Measurements from ENCODE around the gene NAA40. TPM values are rescaled to one million over a fixed set of nuclear protein-coding genes. Genes with fewer than 3 reads are reported as not detected.

The NAA40 gene
- total RNA-seq, 1 donor from 2014 or later: 21.2 TPM

- Mint-ChIP-seq H3K9me3 (ENCODE audit: unreplicated experiment) (no peaks in the 10 kb centered on the region), H3K27me3 (ENCODE audit: low read depth, unreplicated experiment) (no peaks in the 10 kb centered on the region), H3K4me3 (ENCODE audit: unreplicated experiment) (no peak overlapping the region), H3K36me3 (ENCODE audit: low read depth, unreplicated experiment) (peaks cover 7% of the 10 kb centered on the region), H3K27ac (ENCODE audit: unreplicated experiment) (no peak overlapping the region), H3K4me1 (ENCODE audit: low read depth, unreplicated experiment) (peaks cover 6% of the 10 kb centered on the region)
- no peaks in the 10 kb centered on the region for H3K27me3 ChIP-seq (ENCODE audit: insufficient read depth, low read length)
- DNase-seq (ENCODE audit: low read depth) (no peak), FAIRE-seq (no peak)
- H3K79me2 ChIP-seq (ENCODE audit: insufficient read depth, low read length): no peaks in the 10 kb centered on the region
- no peaks in the 10 kb centered on the region for H3K9me3 ChIP-seq (ENCODE audit: insufficient read depth, low read depth, low read length)
- no peak overlapping the region for H2AFZ ChIP-seq (ENCODE audit: low read depth, low read length)
- H3K9ac ChIP-seq (ENCODE audit: low read length): no peak overlapping the region
- H3K4me2 ChIP-seq (ENCODE audit: low read length): no peak overlapping the region
- H4K20me1 ChIP-seq (ENCODE audit: insufficient read depth, low read length): peaks cover 19% of the 10 kb centered on the region
- no peak overlapping the region for H3K4me3 ChIP-seq (ENCODE audit: insufficient read depth, low read depth, low read length)
- H3K27ac ChIP-seq (ENCODE audit: low read depth, low read length): no peak overlapping the region
- TF ChIP-seq, protein P1, sequence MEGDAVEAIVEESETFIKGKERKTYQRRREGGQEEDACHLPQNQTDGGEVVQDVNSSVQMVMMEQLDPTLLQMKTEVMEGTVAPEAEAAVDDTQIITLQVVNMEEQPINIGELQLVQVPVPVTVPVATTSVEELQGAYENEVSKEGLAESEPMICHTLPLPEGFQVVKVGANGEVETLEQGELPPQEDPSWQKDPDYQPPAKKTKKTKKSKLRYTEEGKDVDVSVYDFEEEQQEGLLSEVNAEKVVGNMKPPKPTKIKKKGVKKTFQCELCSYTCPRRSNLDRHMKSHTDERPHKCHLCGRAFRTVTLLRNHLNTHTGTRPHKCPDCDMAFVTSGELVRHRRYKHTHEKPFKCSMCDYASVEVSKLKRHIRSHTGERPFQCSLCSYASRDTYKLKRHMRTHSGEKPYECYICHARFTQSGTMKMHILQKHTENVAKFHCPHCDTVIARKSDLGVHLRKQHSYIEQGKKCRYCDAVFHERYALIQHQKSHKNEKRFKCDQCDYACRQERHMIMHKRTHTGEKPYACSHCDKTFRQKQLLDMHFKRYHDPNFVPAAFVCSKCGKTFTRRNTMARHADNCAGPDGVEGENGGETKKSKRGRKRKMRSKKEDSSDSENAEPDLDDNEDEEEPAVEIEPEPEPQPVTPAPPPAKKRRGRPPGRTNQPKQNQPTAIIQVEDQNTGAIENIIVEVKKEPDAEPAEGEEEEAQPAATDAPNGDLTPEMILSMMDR (IDR thresholded peaks at IDR 0.05; ENCODE audit: insufficient read depth, low read depth, low read length): no peak
- H3K4me1 ChIP-seq (ENCODE audit: insufficient read depth, low read length): no peaks in the 10 kb centered on the region
- no peaks in the 10 kb centered on the region for H3K36me3 ChIP-seq (ENCODE audit: insufficient read depth, low read length)
Measured at GRCh38 chr11:63911876-63912275, 26.9 kb upstream of the NAA40 start.

- TF ChIP-seq EZH2 (IDR thresholded peaks at IDR 0.05; ENCODE audit: insufficient read depth, low read length): no peak
- TF ChIP-seq, protein P1 (IDR thresholded peaks at IDR 0.05; ENCODE audit: insufficient read depth, low read depth, low read length): no peak
- H3K9me3 Mint-ChIP-seq (ENCODE audit: unreplicated experiment): no peaks in the 10 kb centered on the region
- no peak overlapping the region for H3K4me3 Mint-ChIP-seq (ENCODE audit: unreplicated experiment)
- Histone ChIP-seq H3K4me1 (ENCODE audit: insufficient read depth, low read length) (peaks cover 5% of the 10 kb centered on the region), H3K9ac (ENCODE audit: low read length) (no peak overlapping the region), H3K27ac (ENCODE audit: low read depth, low read length) (no peak overlapping the region), H4K20me1 (ENCODE audit: insufficient read depth, low read length) (peaks cover 15% of the 10 kb centered on the region), H3K4me2 (ENCODE audit: low read length) (no peak overlapping the region), H3K27me3 (ENCODE audit: insufficient read depth, low read length) (no peaks in the 10 kb centered on the region), H3K9me3 (ENCODE audit: insufficient read depth, low read depth, low read length) (no peaks in the 10 kb centered on the region), H2AFZ (ENCODE audit: low read depth, low read length) (no peak overlapping the region), H3K36me3 (ENCODE audit: insufficient read depth, low read length) (no peaks in the 10 kb centered on the region), H3K79me2 (ENCODE audit: insufficient read depth, low read length) (no peaks in the 10 kb centered on the region), H3K4me3 (ENCODE audit: insufficient read depth, low read depth, low read length) (no peak overlapping the region)
- DNase-seq (ENCODE audit: low read depth) (no peak), FAIRE-seq (no peak)
- H3K27ac Mint-ChIP-seq (ENCODE audit: unreplicated experiment): no peak overlapping the region
- H3K27me3 Mint-ChIP-seq (ENCODE audit: low read depth, unreplicated experiment): no peaks in the 10 kb centered on the region
- H3K36me3 Mint-ChIP-seq (ENCODE audit: low read depth, unreplicated experiment): peaks cover 7% of the 10 kb centered on the region
- H3K4me1 Mint-ChIP-seq (ENCODE audit: low read depth, unreplicated experiment): peaks cover 6% of the 10 kb centered on the region
Measured at GRCh38 chr11:63912678-63913077, 26.1 kb upstream of the NAA40 start.

DNA sequence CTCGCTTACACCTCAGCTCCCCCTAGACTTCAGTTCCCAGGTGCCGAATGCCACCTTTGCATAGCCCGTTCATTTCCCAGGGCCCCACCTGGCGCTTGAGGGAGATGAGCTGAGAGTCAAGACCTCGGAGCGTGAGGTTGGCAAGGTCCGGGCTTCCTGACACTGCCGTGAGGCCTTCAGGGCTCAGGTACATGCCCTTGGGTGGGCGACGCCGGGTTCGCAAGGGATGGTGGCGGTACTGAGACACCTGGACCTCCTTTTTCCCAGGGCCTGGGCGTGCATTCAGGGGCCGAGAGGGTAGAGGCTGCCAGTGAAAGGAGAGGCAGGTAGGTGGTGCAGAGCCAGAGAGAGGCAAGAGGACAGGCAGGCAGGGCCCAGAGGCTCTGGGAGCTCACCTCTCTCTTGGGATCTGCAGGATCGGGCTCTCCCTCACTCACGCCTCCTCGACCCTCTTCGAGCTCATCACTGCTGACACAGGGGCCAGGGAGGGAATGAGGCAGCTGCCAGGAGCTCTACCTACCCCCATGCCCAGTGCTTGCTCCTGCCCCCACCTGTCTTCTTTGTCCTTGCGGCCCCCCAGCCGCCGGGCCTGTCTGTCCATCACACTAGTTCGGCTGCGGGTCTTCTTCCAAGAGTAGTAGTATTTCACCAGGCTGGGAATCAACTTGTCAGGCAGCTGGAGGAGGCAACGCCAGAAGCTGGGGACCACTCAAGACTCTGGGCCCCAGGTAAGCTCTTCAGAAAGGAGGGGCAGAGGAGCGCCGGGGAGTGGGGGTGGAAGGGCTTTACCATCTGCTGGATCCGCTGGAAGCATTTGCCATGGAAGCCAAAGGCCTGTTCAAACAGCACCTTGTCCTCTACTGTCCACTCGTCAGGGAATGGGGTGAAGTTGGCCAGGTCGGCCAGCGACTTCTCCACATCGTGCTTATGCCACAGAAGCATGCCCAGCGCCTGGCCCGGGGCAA is 24.7 kb upstream of the NAA40 start:
- FAIRE-seq: no peak
- peaks cover 10% of the 10 kb centered on the region for H3K4me1 Mint-ChIP-seq (ENCODE audit: low read depth, unreplicated experiment)
- no peak overlapping the region for H3K27ac ChIP-seq (ENCODE audit: low read depth, low read length)

More for the DNA sequence above, 24.7 kb upstream of the NAA40 start:
- TF ChIP-seq, protein P1 (IDR thresholded peaks at IDR 0.05; ENCODE audit: insufficient read depth, low read depth, low read length): no peak
- no peak for TF ChIP-seq EZH2 (IDR thresholded peaks at IDR 0.05; ENCODE audit: insufficient read depth, low read length)
- Mint-ChIP-seq H3K9me3 (ENCODE audit: unreplicated experiment) (no peaks in the 10 kb centered on the region), H3K36me3 (ENCODE audit: low read depth, unreplicated experiment) (peaks cover 7% of the 10 kb centered on the region), H3K27me3 (ENCODE audit: low read depth, unreplicated experiment) (no peaks in the 10 kb centered on the region), H3K27ac (ENCODE audit: unreplicated experiment) (no peak overlapping the region), H3K4me3 (ENCODE audit: unreplicated experiment) (peak overlapping the region; percentile 60)
- Histone ChIP-seq H3K36me3 (ENCODE audit: insufficient read depth, low read length) (no peaks in the 10 kb centered on the region), H3K9ac (ENCODE audit: low read length) (no peak overlapping the region), H3K4me2 (ENCODE audit: low read length) (no peak overlapping the region), H2AFZ (ENCODE audit: low read depth, low read length) (no peak overlapping the region), H3K27me3 (ENCODE audit: insufficient read depth, low read length) (no peaks in the 10 kb centered on the region), H4K20me1 (ENCODE audit: insufficient read depth, low read length) (peaks cover 10% of the 10 kb centered on the region), H3K79me2 (ENCODE audit: insufficient read depth, low read length) (no peaks in the 10 kb centered on the region), H3K4me3 (ENCODE audit: insufficient read depth, low read depth, low read length) (no peak overlapping the region), H3K4me1 (ENCODE audit: insufficient read depth, low read length) (peaks cover 15% of the 10 kb centered on the region), H3K9me3 (ENCODE audit: insufficient read depth, low read depth, low read length) (no peaks in the 10 kb centered on the region)
- no peak for DNase-seq (ENCODE audit: low read depth)
